Sigmoid colon (tissue), 7 donors: ENCODE results near the gene PNPLA1. TPM values are rescaled to one million over a fixed set of nuclear protein-coding genes. Genes with fewer than 3 reads are reported as not detected.

Source experiments
- DNase-seq: peaks from one replicate; pipeline ENCODE4 v3.0.0-alpha.2; 2019
- H3K27ac ChIP-seq, 4 donors: fragments of 200-600 bp; sonication (generic); one replicate each; pipeline ENCODE4 v1.5.1; 2016 to 2019; ENCODE audit warnings: mild to moderate bottlenecking in 1 of 4
- H3K27me3 ChIP-seq, 3 donors: fragments of 200-600 bp; sonication (generic); one replicate each; pipeline ENCODE4 v1.5.1; 2019; ENCODE audit warnings: mild to moderate bottlenecking in 1 of 3
- H3K36me3 ChIP-seq, 4 donors: fragments of 200-600 bp; sonication (generic); one replicate each; pipeline ENCODE4 v1.5.1; 2016 to 2019
- H3K4me1 ChIP-seq, 4 donors: fragments of 200-600 bp; sonication (generic); one replicate each; pipeline ENCODE4 v1.5.1; 2017 to 2019
- H3K4me3 ChIP-seq, 4 donors: fragments of 200-600 bp; sonication (generic); one replicate each; pipeline ENCODE4 v1.5.1; 2017 to 2019; ENCODE audit warnings: mild to moderate bottlenecking in 2 of 4, moderate library complexity in 1 of 4
- H3K9me3 ChIP-seq, 4 donors: fragments of 200-600 bp in 3 of 4; sonication (generic) in 3 of 4; one replicate each; pipeline versions ENCODE4 v1.5.1 to v1.6.1; 2013 to 2019
- CTCF ChIP-seq, 4 experiments: fragments of 450-650 bp in 3 of 4; fragments of 200-600 bp in 1 of 4; IDR thresholded peaks; one replicate each; pipeline ENCODE4 v1.5.1; 2016 to 2019; ENCODE audit warnings: antibody characterized with exemption in 4 of 4, mild to moderate bottlenecking in 3 of 4, moderate library complexity in 2 of 4
- EP300 ChIP-seq, 4 donors: sonication (generic); formaldehyde crosslinking; IDR thresholded peaks; one replicate each; pipeline ENCODE4 v1.6.1; 2017; ENCODE audit warnings: antibody characterized with exemption in 4 of 4
- POLR2A ChIP-seq, 2 donors: fragments of 450-650 bp; IDR thresholded peaks; one replicate each; pipeline ENCODE4 v1.6.1; 2016; ENCODE audit warnings: antibody characterized with exemption in 2 of 2, mild to moderate bottlenecking in 2 of 2, moderate library complexity in 2 of 2
- POLR2AphosphoS5 ChIP-seq, 4 donors: sonication (generic); formaldehyde crosslinking; IDR thresholded peaks; one replicate each; pipeline ENCODE4 v1.6.1; 2017; ENCODE audit warnings: antibody characterized with exemption in 4 of 4
- WGBS, 2 donors: extraction: QIAGEN DNeasy Blood & Tissue Kit; methylation state at CpG; one replicate each; pipeline ENCODE4 v1.1.7; 2013; 5-methylcytosine and 5-hydroxymethylcytosine counted together
- intact Hi-C: fragments of 100-400 bp; cut with DNase I; formaldehyde crosslinking; loops from one replicate; pipeline ENCODE4 v1.15.1; 2023
- polyA plus RNA-seq, 3 donors: library from polyadenylated mRNA; stranded (reverse); fragments of 200-250 nt; gene quantifications; one replicate each; pipeline ENCODE4 v1.2.3, GENCODE V29; 2013
- total RNA-seq, 4 donors: library from RNA; depleted of rRNA; stranded (reverse); fragments of >200 nt; gene quantifications; one replicate each; pipeline ENCODE4 v1.1.0, GENCODE V29; 2016
- donor health status: healthy with polysubstance abuse.
- donor health status: Bipolar disorder and iron deficiency.
- donor health status: healthy.

PNPLA1 gene
- total and polyA plus RNA-seq, 7 donors: 0.20 to 0.46 TPM; not detected in 5

DNA sequence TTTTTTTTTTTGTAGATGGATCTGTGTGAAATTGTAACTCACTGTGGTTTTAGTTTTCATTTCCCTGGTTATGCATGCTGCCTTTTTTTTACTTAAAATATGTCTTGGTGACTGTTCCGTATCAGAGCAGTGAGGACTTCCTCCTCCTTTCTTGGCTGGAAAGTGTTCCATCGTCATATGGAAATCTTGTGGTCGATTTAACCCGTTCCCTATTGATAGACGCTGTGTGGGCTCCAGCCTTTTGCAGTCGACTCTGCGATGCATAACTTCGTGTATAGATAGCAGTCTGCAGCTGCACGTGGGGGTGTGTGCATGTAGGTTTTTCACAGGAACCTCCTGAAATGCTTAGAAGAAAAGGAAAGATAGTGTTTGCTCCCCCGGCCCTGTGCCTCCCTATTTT, 28.1 kb upstream of the PNPLA1 start:
- WGBS, 2 donors: 42 to 79% methylated on average over 10 of the region's 10 CpGs
- no peak for DNase-seq
- no peak for TF ChIP-seq POLR2A (IDR thresholded peaks at IDR 0.05)
- no peak for TF ChIP-seq POLR2AphosphoS5 (IDR thresholded peaks at IDR 0.05)
- TF ChIP-seq CTCF (IDR thresholded peaks at IDR 0.05): no peak
- no peak for TF ChIP-seq EP300 (IDR thresholded peaks at IDR 0.05)
- no peaks in the 10 kb centered on the region for H3K9me3 ChIP-seq
- H3K27ac ChIP-seq: no peak overlapping the region
- H3K36me3 ChIP-seq: no peaks in the 10 kb centered on the region
- intact Hi-C loops: no loop called here
- H3K27me3 ChIP-seq: no peaks in the 10 kb centered on the region
- H3K4me1 ChIP-seq: no peaks in the 10 kb centered on the region
- H3K4me3 ChIP-seq: no peak overlapping the region

DNA sequence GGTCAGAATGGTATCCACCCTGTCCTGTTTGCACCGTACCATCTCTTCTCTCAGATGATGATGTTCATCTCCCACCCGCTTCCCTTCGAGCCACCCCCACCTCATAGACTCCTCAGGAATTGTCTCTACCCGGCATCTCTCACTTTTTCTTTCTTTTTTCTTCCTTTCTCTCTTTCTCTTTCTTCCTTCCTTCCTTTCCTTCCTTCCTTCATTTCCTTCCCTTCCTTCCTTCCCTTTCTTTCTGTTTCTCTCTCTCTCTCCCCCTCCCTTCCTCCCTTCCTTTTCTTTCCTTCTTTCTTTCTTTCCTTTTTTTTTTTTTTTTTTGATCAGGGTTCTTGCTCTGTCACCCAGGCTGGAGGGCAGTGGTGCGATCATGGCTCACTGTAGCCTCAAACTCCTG, 27.7 kb upstream of the PNPLA1 start:
- 84 to 91% methylated on average over 5 of the region's 5 CpGs for WGBS, 2 donors
- no peaks in the 10 kb centered on the region for H3K4me1 ChIP-seq
- no peaks in the 10 kb centered on the region for H3K9me3 ChIP-seq
- H3K4me3 ChIP-seq: no peak overlapping the region
- H3K27ac ChIP-seq: no peak overlapping the region
- H3K27me3 ChIP-seq: no peaks in the 10 kb centered on the region
- no peaks in the 10 kb centered on the region for H3K36me3 ChIP-seq
- no peak for DNase-seq
- intact Hi-C loops: no loop called here
- no peak for TF ChIP-seq POLR2AphosphoS5 (IDR thresholded peaks at IDR 0.05)
- no peak for TF ChIP-seq CTCF (IDR thresholded peaks at IDR 0.05)
- no peak for TF ChIP-seq POLR2A (IDR thresholded peaks at IDR 0.05)
- TF ChIP-seq EP300 (IDR thresholded peaks at IDR 0.05): no peak

GRCh38 chr6:36242626-36243025, 27.2 kb upstream of the PNPLA1 start:
- Histone ChIP-seq H3K4me3 (no peak overlapping the region), H3K36me3 (no peaks in the 10 kb centered on the region), H3K9me3 (no peaks in the 10 kb centered on the region), H3K27ac (no peak overlapping the region), H3K4me1 (no peaks in the 10 kb centered on the region), H3K27me3 (no peaks in the 10 kb centered on the region)
- intact Hi-C loops: no loop called here
- no peak for TF ChIP-seq POLR2A (IDR thresholded peaks at IDR 0.05)
- TF ChIP-seq EP300 (IDR thresholded peaks at IDR 0.05): no peak
- no peak for TF ChIP-seq CTCF (IDR thresholded peaks at IDR 0.05)
- TF ChIP-seq POLR2AphosphoS5 (IDR thresholded peaks at IDR 0.05): no peak
- WGBS, 2 donors: 79 to 82% methylated on average over 4 of the region's 4 CpGs
- no peak for DNase-seq

- Histone ChIP-seq H3K4me1 (no peaks in the 10 kb centered on the region), H3K9me3 (no peaks in the 10 kb centered on the region), H3K27me3 (no peaks in the 10 kb centered on the region), H3K36me3 (no peaks in the 10 kb centered on the region), H3K4me3 (no peak overlapping the region), H3K27ac (no peak overlapping the region)
- intact Hi-C loops: no loop called here
- WGBS, 2 donors: 76 to 95% methylated on average over 3 of the region's 3 CpGs
- TF ChIP-seq CTCF (IDR thresholded peaks at IDR 0.05) (no peak), POLR2AphosphoS5 (IDR thresholded peaks at IDR 0.05) (no peak), EP300 (IDR thresholded peaks at IDR 0.05) (no peak), POLR2A (IDR thresholded peaks at IDR 0.05) (no peak)
- DNase-seq: no peak
Observed at GRCh38 chr6:36243562-36244212, 26.2 kb upstream of the PNPLA1 start.
